Bronchial epithelial cell (primary cell): ENCODE results near the gene TNS3. TPM values are rescaled to one million over a fixed set of nuclear protein-coding genes. Genes with fewer than 3 reads are reported as not detected.

Source experiments
- DNase-seq: peaks from one replicate; pipeline ENCODE4 v3.0.0-alpha.2; 2010; ENCODE audit warnings: low read depth
- FAIRE-seq: peaks from 2 replicates; lab custom pipeline; 2011; peaks lifted over from hg19 to GRCh38; lab: Jason Lieb, UNC
- H3K27me3 ChIP-seq: 2 replicates; pipeline ENCODE4 v1.5.1; 2011; ENCODE audit warnings: low read length; ENCODE audit not compliant: control insufficient read depth, insufficient read depth
- H3K36me3 ChIP-seq: 2 replicates; pipeline ENCODE4 v1.5.1; 2011; ENCODE audit warnings: low read length; ENCODE audit not compliant: control insufficient read depth, insufficient read depth
- H3K4me3 ChIP-seq: 2 replicates; pipeline ENCODE4 v1.5.1; 2011; ENCODE audit warnings: mild to moderate bottlenecking, low read depth, low read length, control low read depth
- total RNA-seq: library from RNA; depleted of rRNA; stranded (reverse); fragments of >200 nt; gene quantifications from 2 replicates; pipeline ENCODE4 v1.2.1, GENCODE V29; 2014
- TF ChIP-seq, protein P1 (sequence below): IDR thresholded peaks from 2 replicates; pipeline ENCODE4 v1.5.1; 2011; ENCODE audit warnings: mild to moderate bottlenecking, moderate library complexity, low read length, control low read depth, inconsistent platforms; ENCODE audit not compliant: insufficient read depth, severe bottlenecking

The TNS3 gene
- total RNA-seq, 1 donor from 2014 or later: 2.6 TPM

DNA sequence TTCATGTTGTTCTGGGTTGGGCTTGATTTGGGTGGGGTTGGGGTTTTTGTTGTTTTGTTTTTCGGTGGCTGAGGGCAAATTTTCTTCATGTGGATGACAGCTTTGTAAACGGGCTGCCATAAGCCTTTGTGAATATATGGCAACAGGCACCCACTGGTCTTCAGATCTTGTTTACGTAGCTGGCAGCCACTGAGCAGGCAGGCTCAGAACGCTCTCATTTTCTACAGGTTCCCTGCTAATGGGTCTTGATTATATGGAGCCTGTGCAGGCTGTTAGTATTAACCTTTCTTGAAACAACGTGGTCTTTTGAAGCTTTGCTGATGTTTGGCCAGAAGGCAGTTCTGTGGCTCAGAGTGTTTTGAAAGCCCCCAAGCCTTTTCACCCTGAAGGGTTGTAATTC is 199.7 kb downstream of the TNS3 start:
- DNase-seq (no peak), FAIRE-seq (no peak)
- H3K4me3 ChIP-seq: no peak overlapping the region
- no peaks in the 10 kb centered on the region for H3K27me3 ChIP-seq
- TF ChIP-seq, protein P1, sequence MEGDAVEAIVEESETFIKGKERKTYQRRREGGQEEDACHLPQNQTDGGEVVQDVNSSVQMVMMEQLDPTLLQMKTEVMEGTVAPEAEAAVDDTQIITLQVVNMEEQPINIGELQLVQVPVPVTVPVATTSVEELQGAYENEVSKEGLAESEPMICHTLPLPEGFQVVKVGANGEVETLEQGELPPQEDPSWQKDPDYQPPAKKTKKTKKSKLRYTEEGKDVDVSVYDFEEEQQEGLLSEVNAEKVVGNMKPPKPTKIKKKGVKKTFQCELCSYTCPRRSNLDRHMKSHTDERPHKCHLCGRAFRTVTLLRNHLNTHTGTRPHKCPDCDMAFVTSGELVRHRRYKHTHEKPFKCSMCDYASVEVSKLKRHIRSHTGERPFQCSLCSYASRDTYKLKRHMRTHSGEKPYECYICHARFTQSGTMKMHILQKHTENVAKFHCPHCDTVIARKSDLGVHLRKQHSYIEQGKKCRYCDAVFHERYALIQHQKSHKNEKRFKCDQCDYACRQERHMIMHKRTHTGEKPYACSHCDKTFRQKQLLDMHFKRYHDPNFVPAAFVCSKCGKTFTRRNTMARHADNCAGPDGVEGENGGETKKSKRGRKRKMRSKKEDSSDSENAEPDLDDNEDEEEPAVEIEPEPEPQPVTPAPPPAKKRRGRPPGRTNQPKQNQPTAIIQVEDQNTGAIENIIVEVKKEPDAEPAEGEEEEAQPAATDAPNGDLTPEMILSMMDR: no peak
- H3K36me3 ChIP-seq: no peaks in the 10 kb centered on the region

DNA sequence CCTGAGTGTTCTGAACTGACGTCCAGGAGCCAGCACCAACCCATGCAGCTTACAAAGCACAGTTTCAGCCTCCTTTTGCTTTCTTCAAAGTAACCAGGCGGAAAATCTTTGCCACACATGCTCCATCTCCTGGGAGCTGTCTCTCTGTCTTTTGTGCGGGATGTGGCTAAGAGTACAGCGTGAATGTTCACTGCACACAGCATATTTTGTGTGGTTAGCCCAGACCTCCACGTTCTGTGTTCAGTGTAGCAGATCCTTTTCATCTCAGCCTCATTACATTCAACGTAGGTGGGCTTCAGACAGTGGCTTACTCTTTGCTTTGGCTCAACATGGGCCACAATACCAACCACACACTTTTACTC is 200.8 kb downstream of the TNS3 start:
- no peak for DNase-seq
- H3K27me3 ChIP-seq: no peaks in the 10 kb centered on the region
- FAIRE-seq: peak; percentile 40
- H3K4me3 ChIP-seq: no peak overlapping the region
- TF ChIP-seq, protein P1: no peak
- no peaks in the 10 kb centered on the region for H3K36me3 ChIP-seq

DNA sequence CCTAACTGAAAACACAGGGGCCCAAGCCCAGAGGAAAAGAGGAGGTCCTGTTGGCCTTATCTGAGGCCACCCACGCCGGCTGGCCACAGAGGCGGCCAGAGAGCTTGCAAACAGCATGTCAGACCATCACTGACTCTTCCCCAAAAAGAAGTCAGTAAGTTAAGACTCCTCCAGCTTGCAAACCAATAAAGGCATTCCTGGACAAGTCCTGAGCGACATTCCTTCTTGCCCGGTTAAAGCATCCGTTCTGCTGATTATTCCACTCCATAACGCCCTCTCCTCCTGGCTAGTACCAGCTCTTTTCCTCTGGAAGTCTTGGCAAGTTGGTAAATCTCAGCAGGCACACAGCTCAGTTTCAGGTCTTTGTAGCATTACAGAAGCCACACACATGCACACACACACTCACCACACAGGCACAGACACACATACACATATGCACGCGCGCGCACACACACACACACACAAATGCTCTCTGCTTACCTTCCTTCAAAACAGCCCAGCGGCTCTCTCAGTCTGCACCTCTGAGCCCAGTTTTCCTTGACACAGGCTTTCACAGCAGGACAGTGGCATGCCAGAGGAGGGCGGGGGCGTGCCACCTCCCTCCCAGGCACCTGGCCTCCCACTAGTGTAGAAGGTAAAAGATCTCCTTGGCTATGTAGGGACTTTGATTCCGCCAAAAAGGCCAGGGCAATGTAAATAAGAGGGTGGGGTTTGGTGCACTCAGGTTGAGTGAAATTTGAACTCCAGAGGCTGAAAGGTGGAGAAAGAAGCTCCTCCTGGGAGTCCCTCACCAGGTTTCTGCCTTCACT is 201.4 kb downstream of the TNS3 start:
- Histone ChIP-seq H3K36me3 (no peaks in the 10 kb centered on the region), H3K27me3 (no peaks in the 10 kb centered on the region), H3K4me3 (peak overlapping the region; percentile 3)
- TF ChIP-seq, protein P1: no peak
- peak; percentile 82 for FAIRE-seq
- peak; percentile 56 for DNase-seq

DNA sequence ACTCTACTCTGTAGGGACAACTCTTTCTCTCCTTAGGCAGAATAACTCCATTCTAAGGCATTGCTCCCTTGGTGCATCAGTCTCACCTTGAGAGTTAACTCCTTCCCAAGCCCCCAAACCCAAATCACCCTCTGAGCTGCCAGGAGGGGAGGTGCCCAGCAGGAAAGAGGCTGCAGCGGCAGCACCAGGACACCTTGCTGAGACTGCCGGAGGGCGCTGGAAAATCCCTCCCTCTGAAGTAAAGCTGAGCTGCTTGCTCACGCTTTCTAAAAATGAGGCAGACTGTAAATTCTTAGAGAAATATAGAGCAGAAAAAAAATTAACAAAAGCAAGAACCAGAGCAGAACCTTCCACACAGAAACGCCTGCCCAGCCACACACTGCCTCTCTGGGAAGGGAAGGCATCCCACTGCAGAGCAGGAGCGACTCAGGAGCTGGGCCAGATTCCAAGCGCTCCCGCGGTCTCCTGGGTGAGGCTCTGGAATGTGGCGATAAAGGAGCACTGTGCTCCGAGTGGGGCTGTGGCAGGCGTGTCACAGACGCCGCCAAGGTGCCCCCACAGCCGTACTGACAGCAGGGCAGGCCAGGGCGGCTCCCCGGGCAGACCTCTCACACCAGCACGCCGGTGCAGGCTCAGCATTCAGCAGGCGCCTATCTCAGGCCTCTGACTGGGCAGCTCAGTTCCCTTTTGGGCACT is 202.1 kb downstream of the TNS3 start:
- Histone ChIP-seq H3K36me3 (no peaks in the 10 kb centered on the region), H3K4me3 (peak overlapping the region; percentile 3), H3K27me3 (no peaks in the 10 kb centered on the region)
- no peak for FAIRE-seq
- peak; percentile 60 for DNase-seq
- TF ChIP-seq, protein P1: no peak

DNA sequence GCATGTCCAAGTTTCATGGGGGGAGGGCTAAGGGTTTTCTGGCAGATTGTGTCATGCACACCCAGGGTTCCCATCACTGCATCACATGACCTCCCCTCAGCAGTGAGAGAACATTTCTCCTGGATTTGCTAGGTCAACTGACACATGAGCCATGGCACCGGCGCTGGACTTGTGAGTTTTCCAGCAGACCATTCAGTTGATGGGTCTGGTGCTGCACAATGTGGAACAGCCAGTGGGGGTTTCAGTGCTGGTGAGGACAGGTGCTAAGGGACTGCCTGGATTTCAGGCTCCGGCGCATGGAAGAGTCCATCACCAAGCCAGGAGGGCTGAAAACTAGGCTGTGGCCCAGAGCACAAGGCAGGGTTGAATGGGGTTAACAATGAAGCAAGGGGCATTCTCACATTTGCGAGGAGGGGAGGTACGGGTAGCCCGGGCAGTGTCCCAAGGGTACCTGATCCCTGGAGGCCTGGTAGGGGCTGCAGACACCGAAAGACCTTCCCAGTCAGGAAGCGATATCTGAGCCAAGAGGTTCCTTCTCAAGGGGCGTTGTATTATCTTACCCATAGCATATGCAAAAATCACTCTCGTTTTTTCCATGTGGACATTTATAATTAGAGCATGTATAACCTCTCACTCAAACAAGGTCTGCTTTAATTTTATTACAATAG is 203.0 kb downstream of the TNS3 start:
- no peaks in the 10 kb centered on the region for H3K36me3 ChIP-seq
- TF ChIP-seq, protein P1: no peak
- FAIRE-seq (no peak), DNase-seq (no peak)
- H3K27me3 ChIP-seq: no peaks in the 10 kb centered on the region
- no peak overlapping the region for H3K4me3 ChIP-seq
